HepG2 (cell line): ENCODE data around the gene ATXN7L3. TPM values are rescaled to one million over a fixed set of nuclear protein-coding genes. Genes with fewer than 3 reads are reported as not detected.
A peak's percentile ranks its signal among the peaks of the same experiment; 100 is the strongest.

Experiments used
- ATAC-seq: fragments of 200-7000 bp; cut with Tn5 transposase; 3 replicates; pipeline ENCODE4 v1.9.1; 2020; ENCODE audit warnings: mild to moderate bottlenecking, moderate library complexity
- BruUV-seq: library from RNA; stranded (reverse); fragments of 400-500 nt; replicated peaks from 2 replicates; lab custom pipeline; 2021; lab: Mats Ljungman, UMichigan
- CTCF ChIA-PET: fragments of 300-600 bp; formaldehyde crosslinking; extraction: SDS; loops from one replicate; lab custom pipeline; 2021; ENCODE audit warnings: low total read pairs, inconsistent platforms, low intra/inter-chr PET ratio; lab: Yijun Ruan, JAX
- POLR2A ChIA-PET: fragments of 350-600 bp; sonication (Branson Sonifier 250); formaldehyde crosslinking; loops from one replicate; lab custom pipeline; 2020; ENCODE audit warnings: antibody characterized with exemption, inconsistent platforms; lab: Yijun Ruan, JAX
- DNase-seq: peaks from one replicate; pipeline ENCODE4 v3.0.0-alpha.2; 2015; ENCODE audit warnings: low spot score
- FAIRE-seq: peaks from 3 replicates; lab custom pipeline; 2011; peaks lifted over from hg19 to GRCh38; lab: Jason Lieb, UNC
- H2AFZ ChIP-seq: one replicate; pipeline ENCODE4 v1.6.1; 2011; ENCODE audit warnings: low read length, inconsistent platforms
- H3K27ac ChIP-seq: fragments of 300-600 bp; 3 replicates; pipeline ENCODE4 v1.8.0; 2011; ENCODE audit warnings: mixed run types, mild to moderate bottlenecking, mixed read lengths, low read length, inconsistent platforms; ENCODE audit not compliant: insufficient read depth; ENCODE audit errors: extremely low read length
- H3K27me3 ChIP-seq, 2 experiments: fragments of 200-600 bp in 1 of 2; 2 replicates in 1 of 2; 3 replicates in 1 of 2; pipeline versions ENCODE4 v1.6.0 to v1.8.0; 2011; ENCODE audit warnings: low read length in 2 of 2, mild to moderate bottlenecking in 2 of 2, moderate library complexity in 2 of 2, inconsistent platforms in 1 of 2; ENCODE audit not compliant: insufficient read depth in 2 of 2, control insufficient read depth in 1 of 2
- H3K36me3 ChIP-seq, 2 experiments: fragments of 200-600 bp in 1 of 2; replicated peaks in 1 of 2; 2 replicates in 1 of 2; 3 replicates in 1 of 2; pipeline versions ENCODE4 v1.5.1 to v1.8.0; 2011; ENCODE audit warnings: low read length in 2 of 2, inconsistent platforms in 1 of 2; ENCODE audit not compliant: insufficient read depth in 2 of 2, control insufficient read depth in 1 of 2
- H3K4me1 ChIP-seq: 2 replicates; pipeline ENCODE4 v1.5.1; 2012; ENCODE audit warnings: low read length, inconsistent platforms; ENCODE audit not compliant: insufficient read depth
- H3K4me2 ChIP-seq: 2 replicates; pipeline ENCODE4 v1.6.0; 2011; ENCODE audit warnings: low read depth, low read length, inconsistent platforms
- H3K4me3 ChIP-seq, 3 experiments: fragments of 200-600 bp in 1 of 3; sonication (generic), shearing (Covaris generic) in 1 of 3; replicated peaks in 1 of 3; 2 replicates each; pipeline ENCODE4 v1.5.1; 2011 to 2016; ENCODE audit warnings: low read length in 3 of 3, inconsistent platforms in 2 of 3, low read depth in 2 of 3, mild to moderate bottlenecking in 2 of 3, control low read depth in 1 of 3, mixed read lengths in 1 of 3; ENCODE audit not compliant: insufficient read depth in 1 of 3
- H3K79me2 ChIP-seq: one replicate; pipeline ENCODE4 v1.6.1; 2011; ENCODE audit warnings: low read length, inconsistent platforms; ENCODE audit not compliant: insufficient read depth
- H3K9ac ChIP-seq: 2 replicates; pipeline ENCODE4 v1.6.0; 2011; ENCODE audit warnings: mild to moderate bottlenecking, low read depth, low read length, inconsistent platforms; ENCODE audit not compliant: insufficient read depth
- H3K9me3 ChIP-seq: 2 replicates; pipeline ENCODE4 v1.5.1; 2012; ENCODE audit warnings: mild to moderate bottlenecking, low read length
- H4K20me1 ChIP-seq: 2 replicates; pipeline ENCODE4 v1.6.0; 2011; ENCODE audit warnings: inconsistent platforms, mild to moderate bottlenecking, low read length, moderate library complexity; ENCODE audit not compliant: insufficient read depth
- ARNTL ChIP-seq: sonication (generic); formaldehyde crosslinking; IDR thresholded peaks from 2 replicates; pipeline ENCODE4 v1.4.0; 2020; ENCODE audit warnings: mild to moderate bottlenecking, missing genetic modification reagents
- FOSL2 ChIP-seq: sonication (generic); formaldehyde crosslinking; IDR thresholded peaks from 2 replicates; pipeline ENCODE4 v1.4.0; 2020; ENCODE audit warnings: missing genetic modification reagents
- HOXA9 ChIP-seq: sonication (generic); formaldehyde crosslinking; IDR thresholded peaks from 2 replicates; pipeline ENCODE4 v1.8.1; 2022; ENCODE audit warnings: missing genetic modification reagents, mild to moderate bottlenecking, moderate library complexity, borderline replicate concordance
- KAT2B ChIP-seq: fragments of 150-350 bp; IDR thresholded peaks from 2 replicates; pipeline ENCODE4 v1.6.1; 2014; ENCODE audit warnings: low read depth, low read length, borderline replicate concordance
- TEAD2 ChIP-seq: sonication (generic); formaldehyde crosslinking; IDR thresholded peaks from 2 replicates; pipeline ENCODE4 v1.9.0; 2021; ENCODE audit warnings: missing genetic modification reagents
- ZNF460 ChIP-seq: sonication (generic); formaldehyde crosslinking; IDR thresholded peaks from 2 replicates; pipeline ENCODE4 v1.5.1; 2020; ENCODE audit warnings: missing genetic modification reagents, mild to moderate bottlenecking, borderline replicate concordance
- WGBS: methylation state at CpG from one replicate; pipeline ENCODE4 v1.1.6; 2017; ENCODE audit warnings: low lambda C conversion rate; 5-methylcytosine and 5-hydroxymethylcytosine counted together
- in situ Hi-C: cut with HindIII; loops from 2 replicates; pipeline ENCODE4 v1.10.0; 2017; ENCODE audit warnings: low pct_unique_long_range_greater_than_20kb; ENCODE audit not compliant: extremely low pct_ligation_motif_present
- intact Hi-C: fragments of 100-400 bp; cut with micrococcal nuclease; formaldehyde crosslinking; loops from one replicate; pipeline ENCODE4 v1.10.0; 2022; ENCODE audit not compliant: unreplicated experiment
- polyA plus RNA-seq, 8 experiments: library from polyadenylated mRNA; depleted of rRNA in 3 of 8; stranded (reverse) in 7 of 8; unstranded in 1 of 8; fragments of >200 nt; fragmentation: Illumina TruSeq in 4 of 8; extraction: Trizol in 4 of 8; gene quantifications; 2 replicates each; pipeline versions ENCODE4 v1.2.1 to v1.2.3, GENCODE V29; 2011 to 2016; ENCODE audit warnings: low read depth in 4 of 8, missing spikeins in 1 of 8, mixed read lengths in 1 of 8; ENCODE audit not compliant: insufficient read depth in 1 of 8
- total RNA-seq, 5 experiments: library from RNA; depleted of rRNA; stranded (reverse); fragments of >200 nt; fragmentation: Illumina TruSeq; extraction: Trizol; gene quantifications; 2 replicates each; pipeline ENCODE4 v1.2.3, GENCODE V29; 2016; ENCODE audit warnings: low read depth in 1 of 5
- TF ChIP-seq, protein P1 (sequence below): sonication (generic); formaldehyde crosslinking; IDR thresholded peaks from 2 replicates; pipeline ENCODE4 v1.4.0; 2020; ENCODE audit warnings: missing genetic modification reagents, mild to moderate bottlenecking, borderline replicate concordance
- TF ChIP-seq, protein P2 (sequence below): IDR thresholded peaks from 2 replicates; pipeline ENCODE4 v1.6.1; 2016
- TF ChIP-seq, protein P3 (sequence below): sonication (generic); formaldehyde crosslinking; conservative IDR thresholded peaks from 2 replicates; pipeline ENCODE4 v1.8.0; 2022; ENCODE audit warnings: missing genetic modification reagents

Gene ATXN7L3
- total and polyA plus RNA-seq, 2 of the 13 experiments (the other 11 are each of a cell fraction or from before 2014, with no cell fraction given) = 44.5 to 59.1 TPM

DNA sequence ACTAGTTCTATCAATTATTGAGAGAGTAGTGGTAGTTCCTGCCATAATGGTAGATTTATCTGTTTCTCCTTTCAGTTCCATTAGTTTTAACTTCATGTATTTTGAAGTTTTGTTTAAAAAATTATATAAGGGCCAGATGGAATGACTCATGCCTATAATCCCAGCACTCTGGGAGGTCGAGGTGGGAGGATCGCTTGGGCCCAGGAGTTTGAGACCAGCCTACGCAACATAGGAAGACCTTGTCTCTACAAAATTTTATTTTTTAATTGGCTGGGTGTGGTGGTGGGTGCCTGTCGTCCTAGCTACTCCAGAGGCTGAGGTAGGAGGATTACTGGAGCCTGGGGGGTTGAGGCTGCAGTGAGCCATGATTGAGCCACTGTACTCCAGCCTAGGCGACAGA, 33.9 kb upstream of the ATXN7L3 start:
- in situ Hi-C loops = no loop called here

DNA sequence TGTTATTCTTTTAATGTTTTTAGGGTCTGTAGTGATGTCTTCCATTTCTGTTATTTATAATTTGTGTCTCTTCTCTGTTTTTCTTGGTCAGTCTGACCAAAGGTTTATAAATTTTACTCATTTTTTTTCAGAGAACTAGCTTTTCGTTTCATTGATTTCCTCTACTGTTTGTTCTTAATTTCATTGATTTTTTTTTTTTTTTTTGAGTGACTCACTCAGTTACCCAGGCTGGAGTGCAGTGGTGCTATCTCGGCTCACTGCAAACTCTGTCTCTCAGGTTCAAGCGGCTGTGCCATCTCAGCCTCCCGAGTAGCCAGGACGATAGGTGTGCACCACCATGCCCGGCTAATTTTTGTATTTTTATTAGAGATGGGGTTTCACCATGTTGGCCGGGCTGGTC, 32.4 kb upstream of the ATXN7L3 start:
- ChIA-PET CTCF (no interaction called here), POLR2A (interaction anchor here (0.6 kb wide), 1 partner anchor 10 kb away, joined by 4 read pairs; no protein-coding TSS in a partner anchor)
- Histone ChIP-seq H3K9me3 (no peaks in the 10 kb centered on the region), H3K27me3 (peaks cover 0 to 40% of the 10 kb centered on the region in 2 experiments; a peak in 3 of 5 replicates), H3K4me1 (no peaks in the 10 kb centered on the region), H4K20me1 (no peaks in the 10 kb centered on the region), H3K36me3 (no peaks in the 10 kb centered on the region), H3K79me2 (no peaks in the 10 kb centered on the region), H3K27ac (no peak overlapping the region), H2AFZ (no peak overlapping the region), H3K4me2 (no peak overlapping the region)
- BruUV-seq = no TSS peak
- intact Hi-C loops (no loop called here), in situ Hi-C loops (no loop called here)
- no peak for DNase-seq
- no peak for ATAC-seq
- 15% methylated on average over 7 of the region's 7 CpGs for WGBS
- no peak for FAIRE-seq
- TF ChIP-seq FOSL2 = peak; percentile 56
- TF ChIP-seq, protein P1, sequence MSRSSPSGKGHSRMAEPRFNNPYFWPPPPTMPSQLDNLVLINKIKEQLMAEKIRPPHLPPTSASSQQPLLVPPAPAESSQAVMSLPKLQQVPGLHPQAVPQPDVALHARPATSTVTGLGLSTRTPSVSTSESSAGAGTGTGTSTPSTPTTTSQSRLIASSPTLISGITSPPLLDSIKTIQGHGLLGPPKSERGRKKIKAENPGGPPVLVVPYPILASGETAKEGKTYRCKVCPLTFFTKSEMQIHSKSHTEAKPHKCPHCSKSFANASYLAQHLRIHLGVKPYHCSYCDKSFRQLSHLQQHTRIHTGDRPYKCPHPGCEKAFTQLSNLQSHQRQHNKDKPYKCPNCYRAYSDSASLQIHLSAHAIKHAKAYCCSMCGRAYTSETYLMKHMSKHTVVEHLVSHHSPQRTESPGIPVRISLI (CRISPR knock-in tag) = peak; percentile 17; the same call in 1 of the 2 replicates
- no peak for TF ChIP-seq TEAD2 (CRISPR knock-in tag)
- TF ChIP-seq ZNF460 = peak; percentile 87
- peak; percentile 97 for TF ChIP-seq KAT2B
- TF ChIP-seq, protein P2, sequence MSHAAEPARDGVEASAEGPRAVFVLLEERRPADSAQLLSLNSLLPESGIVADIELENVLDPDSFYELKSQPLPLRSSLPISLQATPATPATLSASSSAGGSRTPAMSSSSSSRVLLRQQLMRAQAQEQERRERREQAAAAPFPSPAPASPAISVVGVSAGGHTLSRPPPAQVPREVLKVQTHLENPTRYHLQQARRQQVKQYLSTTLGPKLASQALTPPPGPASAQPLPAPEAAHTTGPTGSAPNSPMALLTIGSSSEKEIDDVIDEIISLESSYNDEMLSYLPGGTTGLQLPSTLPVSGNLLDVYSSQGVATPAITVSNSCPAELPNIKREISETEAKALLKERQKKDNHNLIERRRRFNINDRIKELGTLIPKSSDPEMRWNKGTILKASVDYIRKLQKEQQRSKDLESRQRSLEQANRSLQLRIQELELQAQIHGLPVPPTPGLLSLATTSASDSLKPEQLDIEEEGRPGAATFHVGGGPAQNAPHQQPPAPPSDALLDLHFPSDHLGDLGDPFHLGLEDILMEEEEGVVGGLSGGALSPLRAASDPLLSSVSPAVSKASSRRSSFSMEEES (CRISPR knock-in tag) = no peak
- TF ChIP-seq, all 625 proteins: peak for 4
- no peak overlapping the region for H3K4me3 ChIP-seq
- H3K9ac ChIP-seq = no peak overlapping the region

More for the DNA sequence above, 33.9 kb upstream of the ATXN7L3 start:
- no peaks in the 10 kb centered on the region for H3K36me3 ChIP-seq
- TF ChIP-seq, protein P3, sequence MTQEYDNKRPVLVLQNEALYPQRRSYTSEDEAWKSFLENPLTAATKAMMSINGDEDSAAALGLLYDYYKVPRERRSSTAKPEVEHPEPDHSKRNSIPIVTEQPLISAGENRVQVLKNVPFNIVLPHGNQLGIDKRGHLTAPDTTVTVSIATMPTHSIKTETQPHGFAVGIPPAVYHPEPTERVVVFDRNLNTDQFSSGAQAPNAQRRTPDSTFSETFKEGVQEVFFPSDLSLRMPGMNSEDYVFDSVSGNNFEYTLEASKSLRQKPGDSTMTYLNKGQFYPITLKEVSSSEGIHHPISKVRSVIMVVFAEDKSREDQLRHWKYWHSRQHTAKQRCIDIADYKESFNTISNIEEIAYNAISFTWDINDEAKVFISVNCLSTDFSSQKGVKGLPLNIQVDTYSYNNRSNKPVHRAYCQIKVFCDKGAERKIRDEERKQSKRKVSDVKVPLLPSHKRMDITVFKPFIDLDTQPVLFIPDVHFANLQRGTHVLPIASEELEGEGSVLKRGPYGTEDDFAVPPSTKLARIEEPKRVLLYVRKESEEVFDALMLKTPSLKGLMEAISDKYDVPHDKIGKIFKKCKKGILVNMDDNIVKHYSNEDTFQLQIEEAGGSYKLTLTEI (CRISPR knock-in tag) = no peak
- TF ChIP-seq HOXA9 (CRISPR knock-in tag) = no peak
- no peak for TF ChIP-seq ARNTL (CRISPR knock-in tag)
- H3K9me3 ChIP-seq = no peaks in the 10 kb centered on the region
- intact Hi-C loops = no loop called here
- FAIRE-seq (no peak), DNase-seq (no peak), ATAC-seq (no peak)
- no peaks in the 10 kb centered on the region for H3K79me2 ChIP-seq
- H3K27me3 ChIP-seq = peaks cover 0 to 28% of the 10 kb centered on the region in 2 experiments; a peak in 3 of 5 replicates
- no peaks in the 10 kb centered on the region for H3K4me1 ChIP-seq
- no TSS peak for BruUV-seq
- POLR2A ChIA-PET = no interaction called here
- no peak overlapping the region for H3K27ac ChIP-seq
- WGBS = 50% methylated on average over 5 of the region's 5 CpGs
- H3K4me3 ChIP-seq = no peak overlapping the region
- no peaks in the 10 kb centered on the region for H4K20me1 ChIP-seq
- no peak overlapping the region for H3K4me2 ChIP-seq
- H2AFZ ChIP-seq = no peak overlapping the region
- CTCF ChIA-PET = no interaction called here
- H3K9ac ChIP-seq = no peak overlapping the region
